CD4-positive, alpha-beta T cell (primary cell): ENCODE data around the gene TUBG1. TPM values are rescaled to one million over a fixed set of nuclear protein-coding genes. Genes with fewer than 3 reads are reported as not detected.
A peak's percentile ranks its signal among the peaks of the same experiment; 100 is the strongest.

Source experiments
- ATAC-seq: fragments of 200-7000 bp; cut with Tn5 transposase; one replicate; pipeline ENCODE4 v1.10.0; 2022; ENCODE audit warnings: mild to moderate bottlenecking; ENCODE audit not compliant: poor library complexity
- CTCF ChIA-PET: fragments of 350-600 bp; sonication (Branson Sonifier 250); formaldehyde crosslinking; loops from one replicate; lab custom pipeline; 2021; ENCODE audit warnings: antibody characterized with exemption, inconsistent platforms; lab: Charles Lee
- POLR2A ChIA-PET: fragments of 350-600 bp; sonication (Branson Sonifier 250); formaldehyde crosslinking; loops from one replicate; lab custom pipeline; 2021; ENCODE audit warnings: antibody characterized with exemption, inconsistent platforms; lab: Charles Lee
- DNase-seq, 14 experiments: peaks; one replicate each; pipeline ENCODE4 v3.0.0-alpha.2; 2013 to 2020; ENCODE audit warnings: mixed read lengths in 2 of 14
- H3K27ac ChIP-seq, 2 donors: one replicate each; pipeline versions ENCODE4 v1.5.1 to v1.7.0; 2013; ENCODE audit warnings: low read length in 2 of 2, low read depth in 1 of 2, mild to moderate bottlenecking in 1 of 2
- H3K27me3 ChIP-seq, 2 experiments: 1 replicate in 1 of 2; 2 replicates in 1 of 2; pipeline versions ENCODE4 v1.6.1 to v1.7.0; 2013; ENCODE audit warnings: low read length in 2 of 2, control low read depth in 1 of 2, mild to moderate bottlenecking in 1 of 2, moderate library complexity in 1 of 2; ENCODE audit not compliant: insufficient read depth in 2 of 2, control insufficient read depth in 1 of 2
- H3K36me3 ChIP-seq: one replicate; pipeline ENCODE4 v1.6.1; 2013; ENCODE audit warnings: low read length, control low read depth; ENCODE audit not compliant: insufficient read depth
- H3K4me1 ChIP-seq: one replicate; pipeline ENCODE4 v1.6.1; 2013; ENCODE audit warnings: low read length, control low read depth; ENCODE audit not compliant: insufficient read depth
- H3K4me3 ChIP-seq: one replicate; pipeline ENCODE4 v1.5.1; 2013; ENCODE audit warnings: mild to moderate bottlenecking, low read length, moderate library complexity
- H3K9me3 ChIP-seq, 2 experiments: 1 replicate in 1 of 2; 2 replicates in 1 of 2; pipeline versions ENCODE4 v1.6.1 to v1.7.0; 2013; ENCODE audit warnings: low read length in 2 of 2, mild to moderate bottlenecking in 2 of 2, control low read depth in 1 of 2, moderate library complexity in 1 of 2; ENCODE audit not compliant: control insufficient read depth in 1 of 2, insufficient read depth in 1 of 2
- H3K27ac Mint-ChIP-seq: one replicate; pipeline ENCODE4 v1.8.0; 2020; ENCODE audit warnings: mixed read lengths
- H3K27me3 Mint-ChIP-seq: one replicate; pipeline ENCODE4 v1.8.0; 2021; ENCODE audit warnings: mixed read lengths
- H3K36me3 Mint-ChIP-seq: one replicate; pipeline ENCODE4 v1.8.0; 2021; ENCODE audit warnings: low read depth, mixed read lengths
- H3K4me1 Mint-ChIP-seq: one replicate; pipeline ENCODE4 v1.8.0; 2021; ENCODE audit warnings: low read depth, mixed read lengths
- H3K4me3 Mint-ChIP-seq: one replicate; pipeline ENCODE4 v1.8.0; 2020; ENCODE audit warnings: mild to moderate bottlenecking, mixed read lengths
- H3K9me3 Mint-ChIP-seq: one replicate; pipeline ENCODE4 v1.8.0; 2020; ENCODE audit warnings: mixed read lengths
- CTCF ChIP-seq: fragments of 200-600 bp; IDR thresholded peaks from one replicate; pipeline ENCODE4 v1.8.0; 2022; ENCODE audit warnings: antibody characterized with exemption, mild to moderate bottlenecking
- intact Hi-C, 2 experiments: fragments of 100-400 bp; cut with DNase I in 1 of 2; cut with micrococcal nuclease in 1 of 2; formaldehyde crosslinking; loops; one replicate each; pipeline versions ENCODE4 v1.15.1 to v1.9.0; 2023 to 2025; cut with DNase I, micrococcal nuclease
- polyA plus RNA-seq, 2 donors: library from polyadenylated mRNA; unstranded; fragments of 120-200 nt; gene quantifications; one replicate each; pipeline ENCODE4 v1.2.1, GENCODE V29; 2013
- total RNA-seq, 174 experiments: library from RNA in 2 of 174; stranded (reverse) in 2 of 174; gene quantifications; one replicate each; pipeline ENCODE4 v1.2.3 and lab custom pipeline; 2021 to 2026

TUBG1 gene
- total RNA-seq = 1 to 10 TPM; 7.3 to 8.5 TPM
- 5.8 TPM for polyA plus RNA-seq (2013, experiment 1 of 2)
- 8.9 TPM for polyA plus RNA-seq (2013, experiment 2 of 2)
- total RNA-seq (lab: John Stamatoyannopoulos, UW) = 3.0 to 86.9 (median 9.3) reads per million in 172 experiments

DNA sequence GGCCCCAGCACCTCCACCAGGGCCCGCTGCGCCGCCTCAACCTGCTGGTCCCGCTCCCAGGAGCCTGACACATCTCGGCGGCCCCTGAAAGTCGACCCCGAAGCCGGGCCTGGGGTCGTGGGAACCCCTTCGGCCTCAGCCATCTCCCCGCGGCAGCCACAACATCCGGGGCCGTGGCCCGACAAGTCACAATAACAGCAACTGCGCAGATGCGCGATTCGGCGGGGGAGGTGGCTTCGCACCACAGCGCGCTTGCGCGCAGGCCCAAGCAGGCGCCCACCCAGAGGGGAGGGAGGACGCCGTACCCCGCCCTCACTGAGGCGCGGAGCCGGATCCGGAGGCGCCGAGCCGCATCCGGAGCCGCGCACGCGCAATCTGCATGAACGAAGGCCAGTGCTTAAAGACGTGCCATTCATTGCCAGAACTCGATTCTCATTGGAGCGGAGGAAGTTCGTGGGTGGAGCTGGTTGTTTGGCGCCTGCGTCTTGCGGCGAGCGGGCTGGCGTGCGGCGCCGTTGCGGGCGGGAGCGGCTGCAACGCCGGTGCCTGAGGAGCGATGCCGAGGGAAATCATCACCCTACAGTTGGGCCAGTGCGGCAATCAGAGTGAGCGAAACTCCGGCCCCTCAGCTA, at the start of gene TUBG1, which contains the start of gene RETREG3:
TUBG1 (plus strand) TSS at position 502 of the 632 bp plus-strand sequence; CDS start at position 557, 55 bp downstream.
RETREG3 (minus strand) TSS at position 193 of the 632 bp plus-strand sequence; CDS start at position 143, 50 bp downstream.
- Mint-ChIP-seq H3K4me3 (peak within 1 kb of the TSS; percentile 100), H3K27ac (peak within 1 kb of the TSS; percentile 97), H3K9me3 (no peaks in the 10 kb centered on the region), H3K4me1 (peaks cover 51% of the 10 kb centered on the region), H3K27me3 (no peaks in the 10 kb centered on the region), H3K36me3 (peaks cover 61% of the 10 kb centered on the region)
- Histone ChIP-seq H3K27me3 (no peaks in the 10 kb centered on the region), H3K4me1 (peaks cover 40% of the 10 kb centered on the region), H3K9me3 (no peaks in the 10 kb centered on the region), H3K4me3 (peak within 1 kb of the TSS; percentile 100), H3K36me3 (peaks cover 31% of the 10 kb centered on the region), H3K27ac (peak within 1 kb of the TSS; percentile 92 to 96)
- peak; percentile 97 to 100 (median 99) for DNase-seq
- intact Hi-C loops = loop anchor here (1.0 to 2.0 kb wide), 4 partner anchors 42 to 222 kb away; partner anchors contain the start of gene MLX (in 1 of the 2)
- CTCF ChIA-PET = interaction anchor here (0.6 to 3.0 kb wide), 4 partner anchors 31 to 154 kb away, joined by 3 to 26 read pairs (median 3); partner anchors contain the start of gene PSMC3IP
- ATAC-seq = peak; percentile 90
- no peak for TF ChIP-seq CTCF
- POLR2A ChIA-PET = interaction anchor here (0.5 to 2.8 kb wide), 38 partner anchors 9 to 920 kb away, joined by 3 to 42 read pairs (median 4); partner anchors contain the start of genes BECN1, CAVIN1, CNTD1 and COA3

DNA sequence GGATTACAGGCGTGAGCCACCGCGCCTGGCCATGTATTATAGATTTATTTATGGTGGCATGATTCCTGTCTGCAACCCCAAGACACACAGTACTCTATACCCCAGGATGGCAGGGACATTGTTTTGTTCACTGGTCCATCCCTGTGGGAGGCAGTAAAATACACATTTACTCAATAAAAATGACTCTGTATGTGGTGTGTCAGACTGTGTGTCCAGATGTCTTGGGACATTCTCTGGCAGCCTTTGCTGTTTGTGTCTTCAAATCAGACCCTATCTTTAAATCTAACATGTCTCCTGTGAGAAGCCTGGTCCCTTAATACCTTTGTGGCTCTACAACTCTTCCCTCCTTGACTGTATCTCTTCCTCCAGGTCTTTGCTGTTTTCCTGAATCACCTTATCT, 49.2 kb upstream of the TUBG1 start:
- peaks cover 30% of the 10 kb centered on the region for H3K36me3 Mint-ChIP-seq
- Histone ChIP-seq H3K9me3 (no peaks in the 10 kb centered on the region), H3K27me3 (no peaks in the 10 kb centered on the region), H3K27ac (no peak overlapping the region), H3K4me1 (peaks cover 38% of the 10 kb centered on the region), H3K4me3 (no peak overlapping the region), H3K36me3 (peaks cover 20% of the 10 kb centered on the region)
- H3K4me3 Mint-ChIP-seq = peak overlapping the region; percentile 85
- ATAC-seq (no peak), DNase-seq (no peak)
- intact Hi-C loops = no loop called here
- CTCF ChIA-PET = interaction anchor here (0.6 to 1.8 kb wide), 2 partner anchors 12 to 18 kb away, joined by 3 to 5 read pairs; no protein-coding TSS in a partner anchor
- no peaks in the 10 kb centered on the region for H3K27me3 Mint-ChIP-seq
- peak overlapping the region; percentile 58 for H3K27ac Mint-ChIP-seq
- POLR2A ChIA-PET = interaction anchor here (0.8 kb wide), 1 partner anchor 19 kb away, joined by 3 read pairs; no protein-coding TSS in a partner anchor
- H3K9me3 Mint-ChIP-seq = no peaks in the 10 kb centered on the region
- peaks cover 28% of the 10 kb centered on the region for H3K4me1 Mint-ChIP-seq
- no peak for TF ChIP-seq CTCF

DNA sequence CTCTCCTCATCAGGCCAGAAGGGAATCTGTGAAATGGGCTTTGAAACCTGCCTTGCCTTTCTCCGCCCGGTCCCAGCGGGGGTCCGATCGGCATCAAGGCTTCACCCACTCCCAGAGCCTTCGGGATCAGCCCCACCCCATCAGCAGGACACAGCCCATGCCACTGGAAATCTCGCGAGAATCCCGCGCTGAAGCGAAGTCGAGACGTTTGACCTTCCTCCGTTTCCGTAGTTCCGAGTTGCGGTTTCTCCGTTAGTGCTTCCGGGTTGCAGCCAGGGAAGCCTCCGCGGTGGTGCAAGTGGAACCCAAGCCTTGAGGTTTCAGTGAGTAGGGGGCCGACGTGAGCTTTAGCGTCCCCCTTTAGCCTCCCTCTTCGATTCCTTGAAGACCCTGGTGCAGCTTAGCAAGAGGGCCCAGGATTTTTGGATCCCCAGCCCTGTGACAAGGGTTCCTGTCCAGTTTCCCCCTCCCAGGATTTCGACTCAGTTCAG, 47.5 kb upstream of the TUBG1 start, which contains the start of gene COASY:
COASY (plus strand) TSS at position 252 of the 491 bp plus-strand sequence. CDS start 475 bp downstream, outside the sequence.
- intact Hi-C loops = loop anchor here in 1 of 2 experiments (2.0 kb wide), 1 partner anchor 25 kb away; the partner anchor contains the start of gene NAGLU
- POLR2A ChIA-PET = interaction anchor here (0.9 to 1.0 kb wide), 2 partner anchors 15 to 17 kb away, joined by 3 to 5 read pairs; partner anchors contain the start of gene PSMC3IP
- H3K36me3 Mint-ChIP-seq = peaks cover 40% of the 10 kb centered on the region
- peak within 1 kb of the TSS; percentile 90 for H3K4me3 Mint-ChIP-seq
- Histone ChIP-seq H3K36me3 (peaks cover 32% of the 10 kb centered on the region), H3K4me1 (peaks cover 45% of the 10 kb centered on the region), H3K27ac (peak within 1 kb of the TSS; percentile 54), H3K9me3 (no peaks in the 10 kb centered on the region), H3K27me3 (no peaks in the 10 kb centered on the region), H3K4me3 (peak within 1 kb of the TSS; percentile 78)
- peaks cover 31% of the 10 kb centered on the region for H3K4me1 Mint-ChIP-seq
- DNase-seq (peak; percentile 82 to 96 (median 88)), ATAC-seq (peak; percentile 69)
- no peaks in the 10 kb centered on the region for H3K27me3 Mint-ChIP-seq
- no peaks in the 10 kb centered on the region for H3K9me3 Mint-ChIP-seq
- CTCF ChIA-PET = no interaction called here
- H3K27ac Mint-ChIP-seq = peak within 1 kb of the TSS; percentile 96
- no peak for TF ChIP-seq CTCF
